A549 (cell line): Measurements from ENCODE around the gene PTH2. TPM values are rescaled to one million over a fixed set of nuclear protein-coding genes. Genes with fewer than 3 reads are reported as not detected.

ENCODE experiments used
- ATAC-seq, 2 experiments: fragments of 200-7000 bp in 1 of 2; fragments of >200 bp in 1 of 2; cut with Nextera tagmentation in 1 of 2; cut with Tn5 transposase in 1 of 2; 3 replicates each; pipeline versions ENCODE4 v1.8.0 to v1.9.1; 2018 to 2020; ENCODE audit warnings: mild to moderate bottlenecking in 1 of 2, moderate library complexity in 1 of 2
- CTCF ChIA-PET: fragments of 300-600 bp; sonication (Branson Sonifier 250); formaldehyde crosslinking; extraction: SDS; loops from one replicate; lab custom pipeline; 2021; ENCODE audit warnings: antibody characterized with exemption, inconsistent platforms; lab: Yijun Ruan, JAX
- POLR2A ChIA-PET: fragments of 350-600 bp; formaldehyde crosslinking; extraction: SDS; loops from one replicate; lab custom pipeline; 2021; ENCODE audit warnings: antibody characterized with exemption, inconsistent platforms; lab: Yijun Ruan, JAX
- DNase-seq, 2 experiments: peaks; one replicate each; pipeline versions ENCODE4 v3.0.0 to v3.0.0-alpha.2; 2011 to 2016; ENCODE audit warnings: low read depth in 1 of 2, low spot score in 1 of 2
- FAIRE-seq: peaks from 2 replicates; lab custom pipeline; 2011; peaks lifted over from hg19 to GRCh38; lab: Jason Lieb, UNC
- H3K27ac ChIP-seq, 2 experiments: fragments of >200 bp; sonication (Bioruptor Twin); formaldehyde crosslinking; 3 replicates each; pipeline ENCODE4 v1.5.1; 2016 to 2017
- H3K4me1 ChIP-seq: fragments of >200 bp; sonication (Bioruptor Twin); formaldehyde crosslinking; 3 replicates; pipeline ENCODE4 v1.6.1; 2016
- H3K4me2 ChIP-seq: fragments of >200 bp; sonication (Bioruptor Twin); formaldehyde crosslinking; 3 replicates; pipeline ENCODE4 v1.6.1; 2016
- H3K4me3 ChIP-seq: fragments of >200 bp; sonication (Bioruptor Twin); formaldehyde crosslinking; 3 replicates; pipeline ENCODE4 v1.5.1; 2016
- H3K9me3 ChIP-seq: fragments of >200 bp; sonication (Bioruptor Twin); formaldehyde crosslinking; 3 replicates; pipeline ENCODE4 v1.6.1; 2016
- ATOH8 ChIP-seq: fragments of 250-450 bp; sonication (Bioruptor Pico); IDR thresholded peaks from 2 replicates; pipeline ENCODE4 v1.5.0; 2020; ENCODE audit warnings: low read depth, mild to moderate bottlenecking, moderate library complexity
- CBX2 ChIP-seq: fragments of 200-600 bp; sonication (generic); IDR thresholded peaks from 2 replicates; pipeline ENCODE4 v1.6.1; 2016; ENCODE audit warnings: low read depth, mild to moderate bottlenecking, borderline replicate concordance
- CBX8 ChIP-seq: fragments of 200-600 bp; sonication (generic); IDR thresholded peaks from 2 replicates; pipeline ENCODE4 v1.6.1; 2016
- CHD4 ChIP-seq: fragments of 200-600 bp; sonication (generic); IDR thresholded peaks from 2 replicates; pipeline ENCODE4 v1.6.1; 2016; ENCODE audit warnings: antibody characterized with exemption, mild to moderate bottlenecking, borderline replicate concordance
- CTCF ChIP-seq: fragments of >200 bp; sonication (Bioruptor Twin); formaldehyde crosslinking; IDR thresholded peaks from 3 replicates; pipeline ENCODE4 v1.5.1; 2016
- EP300 ChIP-seq, 2 experiments: fragments of >200 bp; sonication (Bioruptor Twin); formaldehyde crosslinking; IDR thresholded peaks; 2 replicates in 1 of 2; 3 replicates in 1 of 2; pipeline ENCODE4 v1.6.1; 2016 to 2017
- ESRRA ChIP-seq: fragments of 150-350 bp; IDR thresholded peaks from 2 replicates; pipeline ENCODE4 v1.6.1; 2014; ENCODE audit warnings: mild to moderate bottlenecking, low read length, borderline replicate concordance
- FOSB ChIP-seq: fragments of 250-450 bp; sonication (Bioruptor Pico); IDR thresholded peaks from 2 replicates; pipeline ENCODE4 v1.5.0; 2020; ENCODE audit warnings: mild to moderate bottlenecking, moderate library complexity
- FOSL2 ChIP-seq, 2 experiments: fragments of 450-650 bp in 1 of 2; fragments of >200 bp in 1 of 2; sonication (Bioruptor Twin) in 1 of 2; formaldehyde crosslinking; IDR thresholded peaks; 2 replicates each; pipeline versions ENCODE4 v1.5.0 to v1.6.1; 2016 to 2020; ENCODE audit warnings: mild to moderate bottlenecking in 1 of 2, moderate library complexity in 1 of 2
- FOXS1 ChIP-seq: fragments of 250-450 bp; sonication (Bioruptor Pico); IDR thresholded peaks from 2 replicates; pipeline ENCODE4 v1.5.0; 2020; ENCODE audit warnings: mild to moderate bottlenecking, moderate library complexity
- HEYL ChIP-seq: fragments of 250-450 bp; sonication (Bioruptor Pico); IDR thresholded peaks from 2 replicates; pipeline ENCODE4 v1.8.0; 2021; ENCODE audit warnings: mild to moderate bottlenecking, moderate library complexity
- HOXB5 ChIP-seq: fragments of 250-450 bp; sonication (Bioruptor Pico); IDR thresholded peaks from 2 replicates; pipeline ENCODE4 v1.5.0; 2020; ENCODE audit warnings: mild to moderate bottlenecking, moderate library complexity
- JUN ChIP-seq, 2 experiments: fragments of >200 bp; sonication (Bioruptor Twin); formaldehyde crosslinking; IDR thresholded peaks; 2 replicates in 1 of 2; 3 replicates in 1 of 2; pipeline ENCODE4 v1.6.1; 2016 to 2017
- MAFK ChIP-seq: fragments of 450-650 bp; IDR thresholded peaks from 2 replicates; pipeline ENCODE4 v1.6.1; 2014; ENCODE audit not compliant: partially characterized antibody
- MYC ChIP-seq: IDR thresholded peaks from 2 replicates; pipeline ENCODE4 v1.6.1; 2012; ENCODE audit warnings: mild to moderate bottlenecking, inconsistent platforms, low read length, improper control_type of control experiment, borderline replicate concordance
- NFE2L2 ChIP-seq: fragments of 150-350 bp; conservative IDR thresholded peaks from 2 replicates; pipeline ENCODE4 v1.6.1; 2014; ENCODE audit warnings: low read length
- NPAS2 ChIP-seq: fragments of 250-450 bp; sonication (Bioruptor Pico); IDR thresholded peaks from 2 replicates; pipeline ENCODE4 v1.8.0; 2022; ENCODE audit warnings: mild to moderate bottlenecking, moderate library complexity, borderline replicate concordance
- NR3C1 ChIP-seq: fragments of >200 bp; sonication (Bioruptor Twin); formaldehyde crosslinking; IDR thresholded peaks from 3 replicates; pipeline ENCODE4 v1.6.1; 2017
- PBX3 ChIP-seq: IDR thresholded peaks from 2 replicates; pipeline ENCODE4 v1.6.1; 2012
- POLR2A ChIP-seq: IDR thresholded peaks from 2 replicates; pipeline ENCODE4 v1.6.1; 2012; ENCODE audit warnings: mild to moderate bottlenecking, low read length
- POLR2AphosphoS2 ChIP-seq: conservative IDR thresholded peaks from 2 replicates; pipeline ENCODE4 v1.6.1; 2012; ENCODE audit warnings: low read length, improper control_type of control experiment, inconsistent platforms
- RAD21 ChIP-seq, 2 experiments: fragments of >200 bp in 1 of 2; sonication (Bioruptor Twin) in 1 of 2; formaldehyde crosslinking in 1 of 2; IDR thresholded peaks in 1 of 2; conservative IDR thresholded peaks in 1 of 2; 2 replicates in 1 of 2; 3 replicates in 1 of 2; pipeline ENCODE4 v1.6.1; 2012 to 2018; ENCODE audit warnings: inconsistent platforms in 1 of 2
- RCOR1 ChIP-seq: fragments of 150-350 bp; IDR thresholded peaks from 2 replicates; pipeline ENCODE4 v1.6.1; 2014; ENCODE audit warnings: antibody characterized with exemption, low read length, low read depth
- RFX5 ChIP-seq: fragments of 450-650 bp; IDR thresholded peaks from 2 replicates; pipeline ENCODE4 v1.7.1; 2014; ENCODE audit warnings: antibody characterized with exemption, mild to moderate bottlenecking, moderate library complexity
- SMC3 ChIP-seq: fragments of >200 bp; sonication (Bioruptor Twin); formaldehyde crosslinking; IDR thresholded peaks from 3 replicates; pipeline ENCODE4 v1.6.1; 2018; ENCODE audit warnings: inconsistent platforms
- SREBF2 ChIP-seq: fragments of 450-650 bp; IDR thresholded peaks from 2 replicates; pipeline ENCODE4 v1.6.1; 2014; ENCODE audit warnings: mild to moderate bottlenecking, moderate library complexity
- TP53 ChIP-seq: fragments of 250-450 bp; sonication (Bioruptor Pico); IDR thresholded peaks from 2 replicates; pipeline ENCODE4 v1.5.0; 2021; ENCODE audit warnings: mild to moderate bottlenecking, moderate library complexity
- ZC3H11A ChIP-seq: fragments of 450-650 bp; IDR thresholded peaks from 2 replicates; pipeline ENCODE4 v1.6.1; 2014; ENCODE audit warnings: antibody characterized with exemption, mild to moderate bottlenecking
- WGBS: methylation state at CpG from one replicate; pipeline ENCODE4 v1.1.6; 2017; ENCODE audit errors: missing lambda C conversion rate; 5-methylcytosine and 5-hydroxymethylcytosine counted together
- polyA plus RNA-seq, 4 experiments: library from polyadenylated mRNA; depleted of rRNA in 3 of 4; stranded (reverse); fragments of >200 nt; fragmentation: RNase III in 1 of 4; extraction: RNeasy Plus Mini Kit Qiagen cat#74134 plus additional on column Dnase treatment in 1 of 4; gene quantifications; 2 replicates in 3 of 4; 3 replicates in 1 of 4; pipeline ENCODE4 v1.2.3, GENCODE V29; 2011 to 2017

The PTH2 gene
- polyA plus RNA-seq, 2 of the 4 experiments (the other 2 are of a cell fraction), result not detected

GRCh38 chr19:49415102-49415809, 8.0 kb downstream of the PTH2 start:
- H3K4me3 ChIP-seq, result no peak overlapping the region
- FAIRE-seq (no peak), ATAC-seq (no peak), DNase-seq (no peak)
- H3K4me1 ChIP-seq, result no peaks in the 10 kb centered on the region
- no peak overlapping the region for H3K4me2 ChIP-seq
- CTCF ChIA-PET, result interaction anchor here (1.2 kb wide), 2 partner anchors 9 to 10 kb away, joined by 3 read pairs; partner anchors contain the start of gene GFY
- H3K9me3 ChIP-seq, result no peaks in the 10 kb centered on the region
- POLR2A ChIA-PET, result no interaction called here
- TF ChIP-seq HEYL (no peak), RAD21 (conservative IDR thresholded peaks at IDR 0.05 in 1 of 2, IDR thresholded peaks at IDR 0.05 in 1 of 2) (no peak), PBX3 (no peak), EP300 (IDR thresholded peaks at IDR 0.05) (no peak), FOSB (no peak), CTCF (no peak), SREBF2 (no peak), MYC (no peak), POLR2A (no peak), CBX2 (no peak)
- H3K27ac ChIP-seq, result no peak overlapping the region
- 60% methylated on average over 10 of the region's 15 CpGs for WGBS

- TF ChIP-seq CHD4, result no peak
- no peak for TF ChIP-seq POLR2A
- TF ChIP-seq JUN (IDR thresholded peaks at IDR 0.05), result no peak
- no peak for TF ChIP-seq HEYL
- no peak for TF ChIP-seq ZC3H11A
- TF ChIP-seq FOXS1 (CRISPR knock-in tag), result no peak
- no peak for TF ChIP-seq ESRRA
- TF ChIP-seq NR3C1, result no peak
- TF ChIP-seq PBX3, result no peak
- TF ChIP-seq FOSB, result no peak
- no peak for TF ChIP-seq HOXB5 (CRISPR knock-in tag)
- WGBS, result 55% methylated on average over 3 of the region's 3 CpGs
- FAIRE-seq (no peak), DNase-seq (no peak), ATAC-seq (no peak)
- no peaks in the 10 kb centered on the region for H3K4me1 ChIP-seq
- H3K27ac ChIP-seq, result no peak overlapping the region
- ChIA-PET POLR2A (no interaction called here), CTCF (interaction anchor here (0.6 to 6.8 kb wide), 6 partner anchors 11 to 130 kb away, joined by 3 to 58 read pairs (median 5); partner anchors contain the start of genes GFY and SLC17A7)
- no peaks in the 10 kb centered on the region for H3K9me3 ChIP-seq
- no peak overlapping the region for H3K4me2 ChIP-seq
- H3K4me3 ChIP-seq, result no peak overlapping the region
Measured at GRCh38 chr19:49414256-49414655, 9.0 kb downstream of the PTH2 start.

GRCh38 chr19:49413348-49413747, 9.9 kb downstream of the PTH2 start:
- POLR2A ChIA-PET, result no interaction called here
- no peak overlapping the region for H3K4me3 ChIP-seq
- no peaks in the 10 kb centered on the region for H3K9me3 ChIP-seq
- no peak overlapping the region for H3K4me2 ChIP-seq
- no peak for TF ChIP-seq POLR2AphosphoS2
- TF ChIP-seq RCOR1, result no peak
- no peak for TF ChIP-seq CBX8
- TF ChIP-seq ATOH8 (CRISPR knock-in tag), result no peak
- no peak for TF ChIP-seq HOXB5 (CRISPR knock-in tag)
- TF ChIP-seq CHD4, result no peak
- TF ChIP-seq NPAS2 (CRISPR knock-in tag), result no peak
- TF ChIP-seq RFX5, result no peak
- no peak for TF ChIP-seq NR3C1
- TF ChIP-seq FOSL2 (IDR thresholded peaks at IDR 0.05), result no peak
- no peak for TF ChIP-seq FOSL2 (CRISPR knock-in tag; IDR thresholded peaks at IDR 0.05)
- TF ChIP-seq MAFK, result no peak
- TF ChIP-seq TP53 (CRISPR knock-in tag), result no peak
- no peak for TF ChIP-seq RAD21 (conservative IDR thresholded peaks at IDR 0.05 in 1 of 2, IDR thresholded peaks at IDR 0.05 in 1 of 2)
- TF ChIP-seq SMC3, result no peak
- no peak for TF ChIP-seq NFE2L2
- no peak for TF ChIP-seq EP300 (IDR thresholded peaks at IDR 0.05)
- CTCF ChIA-PET, result interaction anchor here (0.6 to 6.8 kb wide), 8 partner anchors 9 to 347 kb away, joined by 3 to 58 read pairs (median 6); partner anchors contain the start of genes GFY and SLC17A7
- H3K27ac ChIP-seq, result no peak overlapping the region
- DNase-seq (no peak), FAIRE-seq (no peak), ATAC-seq (no peak)
- H3K4me1 ChIP-seq, result no peaks in the 10 kb centered on the region
- 75% methylated on average over 9 of the region's 9 CpGs for WGBS
